SK-N-SH (cell line): ENCODE data around the gene FMO1.

Source experiments
- CHD2 ChIP-seq: fragments of 150-350 bp; IDR thresholded peaks from 2 replicates; pipeline ENCODE4 v1.6.1; 2018; ENCODE audit warnings: low read length; ENCODE audit not compliant: partially characterized antibody
- EP300 ChIP-seq, 2 experiments: IDR thresholded peaks; 2 replicates each; pipeline versions ENCODE4 v1.4.0 to v1.6.1; 2012; ENCODE audit warnings: borderline replicate concordance in 1 of 2, low read depth in 1 of 2, low read length in 1 of 2
- FOXM1 ChIP-seq: IDR thresholded peaks from 2 replicates; pipeline ENCODE4 v1.4.0; 2012; ENCODE audit warnings: low read depth, mild to moderate bottlenecking
- NRF1 ChIP-seq: IDR thresholded peaks from 2 replicates; pipeline ENCODE4 v1.6.1; 2012; ENCODE audit warnings: low read depth, mild to moderate bottlenecking, low read length
- POLR2AphosphoS5 ChIP-seq: IDR thresholded peaks from 2 replicates; pipeline ENCODE4 v1.6.1; 2012; ENCODE audit warnings: low read depth, low read length
- RFX5 ChIP-seq: IDR thresholded peaks from 2 replicates; pipeline ENCODE4 v1.6.1; 2012; ENCODE audit warnings: mild to moderate bottlenecking, improper control_type of control experiment, low read length
- SIN3A ChIP-seq: IDR thresholded peaks from 2 replicates; pipeline ENCODE4 v1.6.1; 2012; ENCODE audit warnings: low read depth, mild to moderate bottlenecking, low read length, moderate library complexity, borderline replicate concordance
- TAF1 ChIP-seq: IDR thresholded peaks from 2 replicates; pipeline ENCODE4 v1.6.1; 2012; ENCODE audit warnings: low read depth, mild to moderate bottlenecking, low read length, moderate library complexity, borderline replicate concordance
- TF ChIP-seq, protein P1 (sequence below): fragments of 200-600 bp; sonication (generic); IDR thresholded peaks from 2 replicates; pipeline ENCODE4 v1.6.1; 2017; ENCODE audit warnings: antibody characterized with exemption, mild to moderate bottlenecking, moderate library complexity
- TF ChIP-seq, protein P2 (sequence below): IDR thresholded peaks from 2 replicates; pipeline ENCODE4 v1.6.1; 2012; ENCODE audit warnings: mild to moderate bottlenecking, low read depth, low read length, moderate library complexity
- TF ChIP-seq, protein P3 (sequence below): IDR thresholded peaks from 2 replicates; pipeline ENCODE4 v1.4.0; 2012; ENCODE audit warnings: low read depth

DNA sequence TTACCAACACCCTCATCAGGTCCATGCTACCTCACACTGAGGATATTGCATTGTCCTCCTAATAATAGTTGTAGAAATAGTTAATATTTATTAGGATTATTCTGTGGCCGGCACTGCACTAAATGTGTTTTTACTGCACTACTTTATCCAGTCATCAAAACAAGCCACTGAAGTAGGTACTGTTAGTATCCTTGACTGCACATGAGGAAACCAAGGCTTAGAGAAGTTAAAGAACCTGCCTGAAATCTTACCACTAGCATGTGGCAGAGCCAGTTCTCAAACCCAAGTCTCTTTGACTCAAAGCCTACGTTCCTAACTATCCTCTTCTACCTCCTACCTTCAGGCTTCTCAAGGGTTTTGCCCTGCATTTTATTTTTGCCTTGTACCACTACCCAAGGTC is 30.9 kb downstream of the FMO1 start:
- TF ChIP-seq RFX5 (no peak), FOXM1 (no peak), NRF1 (no peak), POLR2AphosphoS5 (no peak), CHD2 (no peak), EP300 (IDR thresholded peaks at IDR 0.05; ENCODE audit: borderline replicate concordance in 1 of 2, low read depth in 1 of 2, low read length in 1 of 2) (no peak), SIN3A (no peak), TAF1 (no peak)
- TF ChIP-seq, protein P1, sequence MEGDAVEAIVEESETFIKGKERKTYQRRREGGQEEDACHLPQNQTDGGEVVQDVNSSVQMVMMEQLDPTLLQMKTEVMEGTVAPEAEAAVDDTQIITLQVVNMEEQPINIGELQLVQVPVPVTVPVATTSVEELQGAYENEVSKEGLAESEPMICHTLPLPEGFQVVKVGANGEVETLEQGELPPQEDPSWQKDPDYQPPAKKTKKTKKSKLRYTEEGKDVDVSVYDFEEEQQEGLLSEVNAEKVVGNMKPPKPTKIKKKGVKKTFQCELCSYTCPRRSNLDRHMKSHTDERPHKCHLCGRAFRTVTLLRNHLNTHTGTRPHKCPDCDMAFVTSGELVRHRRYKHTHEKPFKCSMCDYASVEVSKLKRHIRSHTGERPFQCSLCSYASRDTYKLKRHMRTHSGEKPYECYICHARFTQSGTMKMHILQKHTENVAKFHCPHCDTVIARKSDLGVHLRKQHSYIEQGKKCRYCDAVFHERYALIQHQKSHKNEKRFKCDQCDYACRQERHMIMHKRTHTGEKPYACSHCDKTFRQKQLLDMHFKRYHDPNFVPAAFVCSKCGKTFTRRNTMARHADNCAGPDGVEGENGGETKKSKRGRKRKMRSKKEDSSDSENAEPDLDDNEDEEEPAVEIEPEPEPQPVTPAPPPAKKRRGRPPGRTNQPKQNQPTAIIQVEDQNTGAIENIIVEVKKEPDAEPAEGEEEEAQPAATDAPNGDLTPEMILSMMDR = no peak
- TF ChIP-seq, protein P2, sequence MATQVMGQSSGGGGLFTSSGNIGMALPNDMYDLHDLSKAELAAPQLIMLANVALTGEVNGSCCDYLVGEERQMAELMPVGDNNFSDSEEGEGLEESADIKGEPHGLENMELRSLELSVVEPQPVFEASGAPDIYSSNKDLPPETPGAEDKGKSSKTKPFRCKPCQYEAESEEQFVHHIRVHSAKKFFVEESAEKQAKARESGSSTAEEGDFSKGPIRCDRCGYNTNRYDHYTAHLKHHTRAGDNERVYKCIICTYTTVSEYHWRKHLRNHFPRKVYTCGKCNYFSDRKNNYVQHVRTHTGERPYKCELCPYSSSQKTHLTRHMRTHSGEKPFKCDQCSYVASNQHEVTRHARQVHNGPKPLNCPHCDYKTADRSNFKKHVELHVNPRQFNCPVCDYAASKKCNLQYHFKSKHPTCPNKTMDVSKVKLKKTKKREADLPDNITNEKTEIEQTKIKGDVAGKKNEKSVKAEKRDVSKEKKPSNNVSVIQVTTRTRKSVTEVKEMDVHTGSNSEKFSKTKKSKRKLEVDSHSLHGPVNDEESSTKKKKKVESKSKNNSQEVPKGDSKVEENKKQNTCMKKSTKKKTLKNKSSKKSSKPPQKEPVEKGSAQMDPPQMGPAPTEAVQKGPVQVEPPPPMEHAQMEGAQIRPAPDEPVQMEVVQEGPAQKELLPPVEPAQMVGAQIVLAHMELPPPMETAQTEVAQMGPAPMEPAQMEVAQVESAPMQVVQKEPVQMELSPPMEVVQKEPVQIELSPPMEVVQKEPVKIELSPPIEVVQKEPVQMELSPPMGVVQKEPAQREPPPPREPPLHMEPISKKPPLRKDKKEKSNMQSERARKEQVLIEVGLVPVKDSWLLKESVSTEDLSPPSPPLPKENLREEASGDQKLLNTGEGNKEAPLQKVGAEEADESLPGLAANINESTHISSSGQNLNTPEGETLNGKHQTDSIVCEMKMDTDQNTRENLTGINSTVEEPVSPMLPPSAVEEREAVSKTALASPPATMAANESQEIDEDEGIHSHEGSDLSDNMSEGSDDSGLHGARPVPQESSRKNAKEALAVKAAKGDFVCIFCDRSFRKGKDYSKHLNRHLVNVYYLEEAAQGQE = no peak
- TF ChIP-seq, protein P3, sequence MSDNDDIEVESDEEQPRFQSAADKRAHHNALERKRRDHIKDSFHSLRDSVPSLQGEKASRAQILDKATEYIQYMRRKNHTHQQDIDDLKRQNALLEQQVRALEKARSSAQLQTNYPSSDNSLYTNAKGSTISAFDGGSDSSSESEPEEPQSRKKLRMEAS = no peak
